ENCODE measurements around the gene CCDC174. TPM values are rescaled to one million over a fixed set of nuclear protein-coding genes. Genes with fewer than 3 reads are reported as not detected.

The CCDC174 gene
- total RNA-seq, 1 donor: 37.3 TPM

DNA sequence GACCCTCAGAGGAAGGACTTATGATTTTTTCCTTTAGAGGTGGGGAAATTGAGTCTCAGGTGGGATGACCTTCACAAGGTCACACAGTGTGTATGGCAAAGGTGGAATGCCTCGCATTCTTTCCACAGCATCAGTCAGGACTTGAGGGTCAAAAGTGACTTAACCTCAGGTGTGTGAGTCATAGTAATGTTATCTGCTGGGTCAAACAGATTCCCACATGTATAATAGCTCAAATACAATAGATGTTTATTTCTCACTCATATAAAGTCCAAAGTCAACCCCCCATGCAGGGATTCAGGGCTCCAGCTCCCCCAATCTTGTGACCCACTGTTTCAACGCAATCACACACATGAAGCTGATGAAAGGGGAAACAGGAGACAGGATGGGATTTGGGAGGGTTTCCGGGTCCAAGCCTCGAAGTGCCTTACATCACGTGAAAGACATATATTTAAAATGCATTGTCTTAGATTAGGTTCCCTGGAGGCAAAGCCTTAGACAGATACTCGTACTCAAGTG is 34.0 kb upstream of the CCDC174 start:
- Histone ChIP-seq H3K9me3 (ENCODE audit: low read depth, low read length) (no peaks in the 10 kb centered on the region), H3K4me3 (ENCODE audit: low read length) (no peak overlapping the region), H3K4me1 (ENCODE audit: insufficient read depth, low read length) (no peaks in the 10 kb centered on the region), H3K27me3 (ENCODE audit: insufficient read depth, low read length) (peaks cover 9% of the 10 kb centered on the region)

DNA sequence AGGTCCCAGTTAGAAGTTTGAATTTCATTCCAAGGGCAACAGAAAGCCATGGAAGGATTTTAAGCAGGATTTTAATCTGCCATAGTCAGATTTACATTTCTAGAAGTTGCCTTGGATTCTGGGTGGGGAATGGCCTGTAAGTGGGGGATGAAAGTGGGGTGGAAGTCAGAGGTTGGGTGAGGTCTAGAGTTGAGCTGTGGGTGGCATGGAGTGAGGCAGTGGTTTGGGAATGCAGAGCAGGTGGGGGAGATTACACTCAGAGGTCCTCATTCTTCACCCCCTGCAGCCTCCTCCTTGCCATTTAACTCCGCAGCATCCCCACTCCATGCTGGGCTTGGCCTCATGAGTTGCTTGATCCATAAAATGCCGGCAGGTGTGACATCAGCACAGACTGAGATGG is 32.0 kb upstream of the CCDC174 start:
- Histone ChIP-seq H3K9me3 (ENCODE audit: low read depth, low read length) (no peaks in the 10 kb centered on the region), H3K4me3 (ENCODE audit: low read length) (no peak overlapping the region), H3K27me3 (ENCODE audit: insufficient read depth, low read length) (no peaks in the 10 kb centered on the region), H3K4me1 (ENCODE audit: insufficient read depth, low read length) (no peaks in the 10 kb centered on the region)

DNA sequence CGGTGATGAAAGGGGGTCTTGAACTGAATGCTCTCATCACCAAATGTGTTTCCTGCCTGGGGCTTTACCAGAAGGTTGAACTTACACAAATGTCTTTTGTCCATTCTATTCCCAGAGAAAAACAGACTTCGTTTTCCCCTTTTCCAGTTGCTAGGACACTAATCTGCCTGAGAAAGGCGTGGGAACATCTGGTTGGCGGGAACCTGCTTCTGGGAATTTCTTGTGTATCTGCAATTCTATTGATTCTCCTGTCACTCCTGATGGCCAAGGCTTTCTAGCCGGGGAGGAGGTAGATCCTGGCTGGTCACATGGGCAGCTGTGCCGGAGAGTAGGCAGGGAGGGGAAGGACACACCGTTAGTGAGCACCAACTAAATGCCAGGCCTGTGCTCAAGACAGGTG is 31.1 kb upstream of the CCDC174 start:
- no peaks in the 10 kb centered on the region for H3K4me1 ChIP-seq (ENCODE audit: insufficient read depth, low read length)
- no peaks in the 10 kb centered on the region for H3K27me3 ChIP-seq (ENCODE audit: insufficient read depth, low read length)
- H3K4me3 ChIP-seq (ENCODE audit: low read length): no peak overlapping the region
- H3K9me3 ChIP-seq (ENCODE audit: low read depth, low read length): no peaks in the 10 kb centered on the region

DNA sequence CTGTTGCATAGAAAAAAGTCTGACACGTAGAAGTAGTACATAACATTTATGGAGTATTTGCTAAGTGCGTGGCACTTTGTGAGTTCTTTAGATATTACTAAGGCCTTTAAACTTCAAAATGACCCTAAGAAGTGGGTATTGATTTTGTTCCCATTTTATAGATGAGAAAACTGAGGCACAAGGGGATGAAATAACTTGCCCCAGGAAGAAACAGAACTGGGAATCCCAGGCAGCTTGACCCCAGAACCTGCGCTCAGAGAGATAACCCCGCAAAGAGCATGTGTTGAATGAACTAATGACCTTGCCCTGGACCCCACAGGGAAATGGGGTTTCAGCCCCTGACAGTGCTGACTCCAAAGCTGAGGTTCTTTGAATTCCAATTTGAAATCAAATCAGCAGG is 30.5 kb upstream of the CCDC174 start:
- Histone ChIP-seq H3K4me1 (ENCODE audit: insufficient read depth, low read length) (no peaks in the 10 kb centered on the region), H3K9me3 (ENCODE audit: low read depth, low read length) (no peaks in the 10 kb centered on the region)

DNA sequence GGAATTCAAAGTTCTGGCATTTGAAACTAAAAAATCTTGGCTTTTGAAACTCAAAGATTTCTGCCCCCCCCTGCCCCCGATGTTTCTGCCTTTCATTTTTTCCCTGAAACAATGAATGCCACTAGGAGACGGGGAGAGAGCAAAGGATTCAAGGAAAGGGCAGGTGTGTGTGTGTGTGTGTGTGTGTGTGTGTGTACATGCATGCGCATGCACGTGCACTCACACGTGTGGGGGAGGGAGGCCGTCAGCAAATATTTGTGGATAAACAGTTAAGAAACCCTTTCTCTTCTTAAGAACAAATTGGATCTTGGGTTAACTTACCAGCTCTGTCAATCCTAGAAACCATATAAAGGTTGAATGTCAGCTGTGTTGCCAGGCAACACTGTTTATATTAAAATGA is 29.2 kb upstream of the CCDC174 start:
- H3K4me1 ChIP-seq (ENCODE audit: insufficient read depth, low read length): no peaks in the 10 kb centered on the region
- no peak overlapping the region for H3K4me3 ChIP-seq (ENCODE audit: low read length)
- H3K9me3 ChIP-seq (ENCODE audit: low read depth, low read length): no peaks in the 10 kb centered on the region
- no peaks in the 10 kb centered on the region for H3K27me3 ChIP-seq (ENCODE audit: insufficient read depth, low read length)

More for the DNA sequence above, 30.5 kb upstream of the CCDC174 start:
- Histone ChIP-seq H3K27me3 (ENCODE audit: insufficient read depth, low read length) (no peaks in the 10 kb centered on the region), H3K4me3 (ENCODE audit: low read length) (no peak overlapping the region)

DNA sequence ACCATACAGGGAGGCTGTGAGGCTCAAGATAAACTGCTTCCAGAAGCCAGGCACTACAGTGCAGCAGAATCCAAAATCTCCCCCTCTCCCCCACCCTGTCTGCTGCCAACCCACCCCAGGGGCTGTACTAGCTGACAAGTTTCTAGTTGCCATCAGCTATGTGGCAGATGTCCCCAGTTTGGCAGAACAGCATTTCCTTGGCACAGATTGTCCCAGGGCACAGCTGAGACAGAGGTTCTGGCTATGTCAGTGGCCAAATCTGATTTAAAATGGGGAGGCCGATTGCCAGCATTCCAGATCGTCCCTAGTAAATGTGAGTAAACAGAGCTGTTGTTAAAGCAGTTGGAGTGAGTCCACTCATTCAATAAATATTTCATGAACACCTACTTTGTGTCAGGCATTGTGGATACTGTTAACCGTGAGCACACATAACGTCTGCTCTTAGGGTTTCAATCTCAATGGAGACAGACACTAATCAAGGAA is 28.0 kb upstream of the CCDC174 start:
- no peaks in the 10 kb centered on the region for H3K9me3 ChIP-seq (ENCODE audit: low read depth, low read length)
- H3K4me3 ChIP-seq (ENCODE audit: low read length): no peak overlapping the region
- no peaks in the 10 kb centered on the region for H3K27me3 ChIP-seq (ENCODE audit: insufficient read depth, low read length)
- H3K4me1 ChIP-seq (ENCODE audit: insufficient read depth, low read length): no peaks in the 10 kb centered on the region

DNA sequence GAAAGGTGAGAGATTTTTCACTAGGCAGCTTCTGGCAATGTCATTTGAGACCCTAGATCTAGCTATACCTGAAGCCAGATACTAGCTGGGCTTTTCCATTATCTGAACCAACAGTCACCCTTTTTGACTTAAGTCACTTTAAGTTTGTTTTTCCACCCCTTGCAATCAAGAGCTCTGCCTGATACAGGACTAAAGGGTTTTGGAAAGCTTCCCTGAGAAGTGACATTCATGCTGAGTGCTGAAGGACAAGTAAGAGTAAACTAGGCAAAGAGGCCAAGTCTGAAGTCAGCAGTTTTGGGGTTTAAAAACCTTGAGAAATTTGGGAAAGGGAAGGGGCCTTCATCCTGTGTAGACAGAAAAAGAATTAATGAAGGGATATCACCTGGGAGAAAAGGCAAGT is 27.1 kb upstream of the CCDC174 start:
- Histone ChIP-seq H3K27me3 (ENCODE audit: insufficient read depth, low read length) (no peaks in the 10 kb centered on the region), H3K9me3 (ENCODE audit: low read depth, low read length) (no peaks in the 10 kb centered on the region), H3K4me3 (ENCODE audit: low read length) (no peak overlapping the region), H3K4me1 (ENCODE audit: insufficient read depth, low read length) (no peaks in the 10 kb centered on the region)

DNA sequence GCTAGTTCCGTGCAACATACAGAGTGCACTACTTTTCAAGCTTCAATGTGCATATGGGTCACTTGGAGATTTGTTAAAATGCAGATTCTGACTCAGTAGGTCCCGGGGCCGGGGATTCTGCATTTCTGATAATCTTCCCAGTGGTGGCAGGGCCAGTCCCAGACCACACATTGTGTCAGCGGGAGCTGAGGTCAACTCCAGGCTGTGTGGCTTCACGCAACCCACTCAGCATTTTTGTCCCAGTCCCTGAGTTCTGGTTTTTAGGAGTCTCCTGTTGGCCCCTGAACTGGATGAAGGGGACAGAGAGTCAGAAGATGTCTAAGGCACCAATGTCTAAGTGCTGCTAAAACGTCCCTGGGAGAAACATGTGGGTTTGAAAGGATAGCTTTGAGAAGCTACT is 26.1 kb upstream of the CCDC174 start:
- Histone ChIP-seq H3K27me3 (ENCODE audit: insufficient read depth, low read length) (no peaks in the 10 kb centered on the region), H3K4me1 (ENCODE audit: insufficient read depth, low read length) (no peaks in the 10 kb centered on the region), H3K9me3 (ENCODE audit: low read depth, low read length) (no peaks in the 10 kb centered on the region), H3K4me3 (ENCODE audit: low read length) (no peak overlapping the region)

DNA sequence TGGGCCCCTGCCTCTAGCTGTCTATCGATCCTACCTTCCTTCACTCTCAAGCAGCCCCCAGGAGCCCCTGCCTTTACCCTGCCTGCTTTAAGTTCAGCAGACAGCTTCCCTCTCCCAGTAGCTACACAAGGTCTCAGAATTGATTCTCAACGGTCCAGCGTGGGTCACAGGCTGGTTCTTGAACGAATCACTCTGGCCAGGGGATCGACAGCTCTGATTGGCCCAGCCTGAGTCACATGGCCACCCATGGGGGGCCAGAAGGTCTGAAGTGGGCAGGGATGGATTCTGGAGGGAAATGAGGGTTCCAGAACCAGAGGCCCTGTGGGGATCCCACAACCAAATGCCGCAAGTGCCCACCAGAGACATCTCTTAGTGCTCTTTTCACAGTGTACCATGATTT is 23.7 kb upstream of the CCDC174 start:
- Histone ChIP-seq H3K4me1 (ENCODE audit: insufficient read depth, low read length) (no peaks in the 10 kb centered on the region), H3K9me3 (ENCODE audit: low read depth, low read length) (no peaks in the 10 kb centered on the region), H3K27me3 (ENCODE audit: insufficient read depth, low read length) (no peaks in the 10 kb centered on the region), H3K4me3 (ENCODE audit: low read length) (no peak overlapping the region)

DNA sequence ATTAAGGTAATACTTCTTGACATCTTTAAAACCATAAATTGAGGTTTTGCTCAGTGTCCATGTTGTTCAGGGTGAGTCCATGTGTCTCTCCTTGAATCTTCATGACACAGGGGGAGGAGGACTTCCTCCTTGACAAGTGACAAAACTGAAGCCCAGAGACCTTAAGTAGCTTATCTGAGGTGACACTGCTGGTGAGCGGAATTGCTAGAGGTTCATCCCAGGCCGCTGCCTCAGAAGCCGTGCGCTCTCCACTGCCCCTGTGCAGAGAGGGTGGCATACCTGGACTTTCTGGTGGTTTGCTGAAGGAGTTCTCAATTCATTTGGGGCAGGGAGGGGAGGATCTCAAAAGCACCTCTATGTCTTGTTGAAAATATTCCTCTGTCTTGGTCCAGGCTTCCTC is 23.2 kb upstream of the CCDC174 start:
- Histone ChIP-seq H3K4me3 (ENCODE audit: low read length) (no peak overlapping the region), H3K27me3 (ENCODE audit: insufficient read depth, low read length) (no peaks in the 10 kb centered on the region), H3K9me3 (ENCODE audit: low read depth, low read length) (no peaks in the 10 kb centered on the region), H3K4me1 (ENCODE audit: insufficient read depth, low read length) (no peaks in the 10 kb centered on the region)

DNA sequence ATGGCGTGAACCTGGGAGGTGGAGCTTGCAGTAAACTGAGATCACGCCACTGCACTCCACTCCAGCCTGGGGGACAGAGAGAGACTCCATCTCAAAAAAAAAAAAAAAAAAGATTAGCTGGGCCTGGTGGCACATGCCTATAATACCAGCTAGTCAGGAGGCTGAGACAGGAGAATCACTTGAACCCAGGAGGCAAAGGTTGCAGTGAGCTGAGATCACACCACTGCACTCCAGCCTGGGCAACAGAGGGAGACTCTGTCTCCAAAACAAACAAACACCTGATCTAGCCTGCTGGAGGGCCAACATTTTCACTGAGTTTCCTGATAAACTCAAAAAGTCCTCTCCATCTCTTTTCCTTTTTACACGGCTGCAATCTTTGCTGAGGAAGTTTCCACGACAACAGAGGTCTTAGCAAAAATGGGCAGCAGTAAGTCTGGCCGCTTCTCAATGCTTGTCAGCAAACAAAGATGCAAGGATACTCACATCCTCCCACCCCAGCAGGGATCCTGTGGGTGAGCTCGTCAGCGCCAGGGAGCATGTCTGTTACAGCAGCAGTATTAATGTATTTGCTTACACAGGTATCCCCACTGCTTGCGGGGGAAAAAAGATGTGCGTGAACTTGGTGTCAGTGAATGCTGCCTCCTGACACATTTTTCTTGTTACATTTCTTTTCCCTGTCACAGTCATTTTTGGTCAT is 21.0 kb upstream of the CCDC174 start:
- Histone ChIP-seq H3K4me3 (ENCODE audit: low read length) (no peak overlapping the region), H3K9me3 (ENCODE audit: low read depth, low read length) (no peaks in the 10 kb centered on the region)

DNA sequence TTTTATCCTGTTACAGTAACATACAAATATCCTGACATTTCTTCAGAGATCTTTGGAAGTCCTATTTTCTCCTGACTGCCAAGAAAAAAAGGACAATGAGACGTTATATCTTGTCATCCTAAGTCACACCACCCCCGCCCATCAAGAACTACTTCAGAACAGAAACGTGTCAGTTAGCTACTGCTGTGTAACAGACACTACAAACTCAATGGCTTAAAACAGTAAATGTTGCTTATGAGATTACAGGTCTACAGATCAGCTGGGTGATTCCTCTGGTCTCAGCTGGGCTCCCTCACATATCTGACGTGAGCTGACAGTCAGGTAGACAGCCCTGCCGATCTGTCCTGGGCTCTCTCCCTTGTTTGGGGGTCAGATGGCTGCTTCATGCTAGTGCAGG is 20.5 kb upstream of the CCDC174 start:
- no peaks in the 10 kb centered on the region for H3K4me1 ChIP-seq (ENCODE audit: insufficient read depth, low read length)
- H3K4me3 ChIP-seq (ENCODE audit: low read length): no peak overlapping the region
- peaks cover 5% of the 10 kb centered on the region for H3K27me3 ChIP-seq (ENCODE audit: insufficient read depth, low read length)

More for the DNA sequence above, 21.0 kb upstream of the CCDC174 start:
- no peaks in the 10 kb centered on the region for H3K4me1 ChIP-seq (ENCODE audit: insufficient read depth, low read length)
- peaks cover under 1% of the 10 kb centered on the region for H3K27me3 ChIP-seq (ENCODE audit: insufficient read depth, low read length)

DNA sequence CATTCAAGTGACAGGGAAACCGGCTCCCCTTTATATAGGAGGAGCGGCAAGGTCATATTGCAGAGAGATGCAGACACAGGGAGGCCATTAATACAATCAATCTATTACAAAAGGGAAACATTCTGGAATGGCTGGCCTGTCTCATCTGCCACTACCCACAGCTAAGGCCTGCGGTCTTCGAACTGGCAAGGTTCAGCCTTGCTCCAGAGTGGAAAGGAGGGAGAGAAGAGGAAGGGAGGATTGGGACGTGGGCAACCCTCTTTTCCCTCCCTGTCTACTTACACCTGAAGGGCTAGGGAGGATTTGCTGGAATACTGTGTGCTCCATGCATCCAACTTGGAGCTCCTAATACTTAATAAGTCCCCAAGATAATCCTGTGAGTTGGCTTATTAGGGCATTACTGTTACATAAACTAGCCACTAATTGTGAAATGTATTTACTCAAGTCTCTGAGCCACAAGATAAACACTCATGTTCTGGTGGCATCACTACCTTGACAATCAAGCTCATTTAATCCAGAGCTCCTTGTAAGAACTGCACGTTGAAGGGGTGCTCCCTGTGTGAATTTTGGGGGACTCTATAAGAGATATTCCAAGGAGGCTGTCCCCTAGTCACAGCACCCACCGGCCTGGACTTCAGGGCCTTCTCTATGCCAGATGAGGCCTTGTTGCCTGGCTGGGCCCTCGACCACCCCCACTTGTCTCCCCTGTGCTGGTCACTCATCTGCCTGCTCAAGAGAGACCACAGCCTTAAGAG is 19.7 kb upstream of the CCDC174 start:
- H3K9me3 ChIP-seq (ENCODE audit: low read depth, low read length): no peaks in the 10 kb centered on the region

More for the DNA sequence above, 20.5 kb upstream of the CCDC174 start:
- no peaks in the 10 kb centered on the region for H3K9me3 ChIP-seq (ENCODE audit: low read depth, low read length)

DNA sequence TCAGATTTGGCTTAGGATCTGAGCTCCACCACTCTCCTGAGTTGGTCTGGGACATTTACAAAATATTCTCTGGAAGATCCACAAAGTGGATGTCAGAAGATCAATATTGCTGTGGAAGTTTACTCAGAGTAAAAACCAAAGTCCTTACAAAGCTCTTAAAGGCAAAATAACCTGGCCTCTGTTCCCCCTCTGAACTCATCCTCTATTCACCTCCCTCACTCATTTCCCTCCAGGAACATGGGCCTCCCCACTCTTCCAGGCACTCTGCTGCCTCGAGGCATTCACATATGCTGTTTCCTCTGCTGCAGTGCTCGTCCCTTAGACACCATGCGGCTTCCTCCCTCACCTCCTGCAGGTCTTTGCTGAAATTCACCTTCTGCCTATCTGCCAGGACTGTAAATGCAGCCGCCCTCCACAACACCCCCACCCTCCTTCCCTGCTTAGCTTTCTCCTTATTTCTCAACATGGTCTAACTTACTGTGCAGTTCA is 19.1 kb upstream of the CCDC174 start:
- no peaks in the 10 kb centered on the region for H3K9me3 ChIP-seq (ENCODE audit: low read depth, low read length)
- no peaks in the 10 kb centered on the region for H3K4me1 ChIP-seq (ENCODE audit: insufficient read depth, low read length)
- no peak overlapping the region for H3K4me3 ChIP-seq (ENCODE audit: low read length)
- H3K27me3 ChIP-seq (ENCODE audit: insufficient read depth, low read length): peaks cover 18% of the 10 kb centered on the region

More for the DNA sequence above, 19.7 kb upstream of the CCDC174 start:
- H3K27me3 ChIP-seq (ENCODE audit: insufficient read depth, low read length): peaks cover 13% of the 10 kb centered on the region
- H3K4me1 ChIP-seq (ENCODE audit: insufficient read depth, low read length): no peaks in the 10 kb centered on the region
- no peak overlapping the region for H3K4me3 ChIP-seq (ENCODE audit: low read length)

DNA sequence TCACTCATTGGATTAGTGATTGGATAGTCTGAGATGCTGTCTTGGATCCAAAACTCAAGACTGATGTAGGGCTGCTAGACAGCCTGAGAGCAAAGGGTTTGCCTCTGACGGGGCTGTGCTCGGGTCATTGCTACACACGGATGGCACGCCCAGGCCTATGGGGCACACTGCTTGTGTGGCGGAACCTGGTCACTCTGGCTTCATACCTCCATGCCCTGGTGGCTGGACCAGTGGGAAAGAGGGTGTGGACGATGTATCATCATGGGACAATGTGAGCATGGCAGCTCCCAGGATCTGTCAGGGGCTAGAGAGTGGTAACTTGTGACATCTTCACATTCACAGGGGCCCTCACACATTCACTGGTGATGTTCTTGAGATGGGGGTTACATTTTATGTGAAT is 18.1 kb upstream of the CCDC174 start:
- no peak overlapping the region for H3K4me3 ChIP-seq (ENCODE audit: low read length)
- H3K27me3 ChIP-seq (ENCODE audit: insufficient read depth, low read length): peaks cover 22% of the 10 kb centered on the region
- H3K4me1 ChIP-seq (ENCODE audit: insufficient read depth, low read length): no peaks in the 10 kb centered on the region
- H3K9me3 ChIP-seq (ENCODE audit: low read depth, low read length): no peaks in the 10 kb centered on the region
